Islet of Langerhans (tissue), 1 donor: ENCODE measurements around the gene TAGLN.
"Not testable (repeated sequence)": the region's sequence is repeated elsewhere in the genome, so short reads cannot be mapped to it uniquely, and the experiment has no call there.

Source experiments
- FAIRE-seq: peaks from one replicate; lab custom pipeline; 2011; peaks lifted over from hg19 to GRCh38; lab: Jason Lieb, UNC

The TAGLN gene

DNA sequence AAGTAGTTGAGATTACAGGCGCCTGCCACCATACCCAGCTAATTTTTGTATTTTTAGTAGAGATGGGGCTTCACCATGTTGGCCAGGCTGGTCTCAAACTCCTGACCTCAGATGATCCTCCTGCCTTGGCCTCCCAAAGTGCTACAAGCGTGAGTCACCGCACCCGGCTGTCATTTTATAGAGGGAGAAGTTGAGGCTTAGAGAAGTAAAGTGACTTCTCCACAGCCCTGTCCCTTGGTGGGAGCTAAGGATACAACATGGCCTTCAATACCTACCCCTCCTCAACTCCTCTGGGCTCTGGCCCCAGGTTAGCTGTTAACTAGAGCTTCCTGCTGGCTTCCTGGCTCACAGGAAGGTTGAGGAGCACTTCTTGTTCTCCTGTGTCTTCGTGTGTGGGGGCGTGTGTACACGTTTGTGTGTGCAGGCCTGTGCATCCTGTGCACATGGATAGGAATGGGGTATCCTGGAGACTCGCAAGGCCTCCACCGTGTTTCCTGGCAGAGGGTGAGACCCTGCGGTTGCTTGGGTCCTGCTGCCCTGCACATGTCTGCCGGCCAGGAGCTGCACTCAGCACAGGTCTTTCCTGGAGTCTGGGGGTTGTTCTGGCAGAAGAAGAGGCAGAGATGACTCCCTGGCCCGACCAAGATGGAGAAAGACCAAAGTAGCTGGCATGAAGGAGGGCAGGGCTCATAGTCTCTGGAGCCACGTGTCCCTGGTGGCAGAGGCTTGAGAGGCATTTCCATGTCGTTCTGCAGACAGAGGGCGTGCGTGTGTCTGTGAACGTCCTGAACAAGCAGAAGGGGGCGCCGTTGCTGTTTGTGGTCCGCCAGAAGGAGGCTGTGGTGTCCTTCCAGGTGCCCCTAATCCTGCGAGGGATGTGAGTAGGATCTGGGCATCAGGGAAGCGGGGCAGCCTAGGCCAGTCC lies 18.2 kb upstream of the TAGLN start:
- FAIRE-seq = no peak

DNA sequence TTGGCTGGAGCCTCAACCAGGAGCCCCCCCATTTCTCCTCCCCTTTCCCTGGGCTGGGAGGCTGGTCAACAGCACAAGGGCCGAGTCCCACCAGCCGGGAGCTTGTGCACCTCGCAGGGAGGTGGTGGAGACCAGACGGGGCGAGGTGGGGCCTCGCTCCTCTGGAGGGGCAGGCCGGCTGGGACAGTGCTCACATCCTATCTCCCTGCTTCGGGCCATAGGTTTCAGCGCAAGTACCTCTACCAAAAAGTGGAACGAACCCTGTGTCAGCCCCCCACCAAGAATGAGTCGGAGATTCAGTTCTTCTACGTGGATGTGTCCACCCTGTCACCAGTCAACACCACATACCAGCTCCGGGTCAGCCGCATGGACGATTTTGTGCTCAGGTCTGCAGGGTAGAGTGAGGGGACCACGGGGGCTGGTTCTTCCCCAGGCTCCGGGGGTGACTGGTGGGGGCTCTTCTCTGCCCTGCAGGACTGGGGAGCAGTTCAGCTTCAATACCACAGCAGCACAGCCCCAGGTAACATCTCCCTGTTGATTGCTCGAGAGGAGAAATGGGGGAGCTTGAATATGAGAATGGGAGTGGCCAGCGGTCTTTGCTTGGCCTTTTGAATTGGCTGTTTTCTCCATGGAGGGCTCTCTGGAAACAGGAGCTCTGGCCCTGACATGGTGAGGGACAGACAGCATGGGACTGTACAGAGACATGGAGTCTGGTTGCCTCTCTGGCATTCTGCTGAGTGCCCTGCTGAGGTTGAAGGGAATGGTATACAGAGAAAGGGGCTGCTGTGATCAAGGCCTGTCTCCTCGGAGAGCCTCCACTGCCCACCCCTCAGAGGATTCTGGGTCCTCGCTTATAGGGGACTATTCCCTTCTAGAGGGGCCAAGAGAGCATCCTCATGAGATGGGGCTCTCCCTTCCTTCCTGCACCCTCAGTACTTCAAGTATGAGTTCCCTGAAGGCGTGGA lies 17.3 kb upstream of the TAGLN start:
- FAIRE-seq = no peak

DNA sequence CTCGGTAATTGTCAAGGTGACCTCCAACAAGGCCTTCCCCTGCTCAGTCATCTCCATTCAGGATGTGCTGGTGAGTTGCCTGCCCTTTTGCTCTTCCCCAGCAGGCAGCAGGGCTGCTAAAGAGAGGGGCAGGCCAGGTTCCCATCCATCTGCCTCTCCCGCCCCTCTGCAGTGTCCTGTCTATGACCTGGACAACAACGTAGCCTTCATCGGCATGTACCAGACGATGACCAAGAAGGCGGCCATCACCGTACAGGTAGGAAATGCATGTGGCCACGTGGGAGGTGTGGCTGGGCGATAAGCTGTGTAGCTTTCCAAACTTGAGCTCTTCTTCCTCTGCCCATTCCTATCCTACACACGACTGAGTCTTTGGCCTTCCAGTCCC lies 16.6 kb upstream of the TAGLN start:
- no peak for FAIRE-seq

DNA sequence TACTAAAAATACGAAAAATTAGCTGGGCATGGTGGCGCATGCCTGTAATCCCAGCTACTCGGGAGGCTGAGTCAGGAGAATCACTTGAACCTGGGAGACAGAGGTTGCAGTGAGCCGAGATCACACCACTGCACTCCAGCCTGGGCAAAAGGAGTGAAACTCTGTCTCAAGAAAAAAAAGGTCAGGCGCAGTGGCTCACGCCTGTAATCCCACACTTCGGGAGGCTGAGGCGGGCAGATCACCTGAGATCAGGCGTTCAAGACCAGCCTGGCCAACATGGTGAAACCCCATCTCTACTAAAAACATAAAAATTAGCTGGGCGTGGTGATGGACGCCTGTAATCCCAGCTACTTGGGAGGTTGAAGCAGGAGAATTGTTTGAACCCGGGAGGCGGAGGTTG lies 16.0 kb upstream of the TAGLN start:
- not testable (repeated sequence) for FAIRE-seq

DNA sequence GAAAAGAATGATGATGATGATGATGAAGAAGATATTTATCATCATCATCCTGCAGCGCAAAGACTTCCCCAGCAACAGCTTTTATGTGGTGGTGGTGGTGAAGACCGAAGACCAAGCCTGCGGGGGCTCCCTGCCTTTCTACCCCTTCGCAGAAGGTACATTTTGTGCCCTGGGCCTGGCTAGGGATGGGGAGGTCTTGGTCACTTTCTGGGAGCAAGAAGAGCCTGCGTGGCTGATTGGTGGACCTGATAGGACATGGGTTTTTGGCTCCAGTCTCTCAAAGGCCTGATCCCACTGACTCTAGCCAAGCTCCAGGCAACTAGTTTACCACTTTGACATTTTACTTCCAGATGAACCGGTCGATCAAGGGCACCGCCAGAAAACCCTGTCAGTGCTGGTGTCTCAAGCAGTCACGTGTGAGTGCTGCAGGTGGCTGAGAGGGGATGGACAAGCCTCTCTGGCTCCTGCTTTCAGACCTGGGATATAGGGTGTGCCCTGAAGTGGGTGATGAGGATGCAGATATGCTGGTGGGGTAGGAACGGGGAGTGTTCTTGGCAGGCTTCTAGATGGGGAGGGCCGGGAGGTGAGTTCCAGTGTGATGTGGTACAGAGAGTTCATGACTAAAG lies 15.3 kb upstream of the TAGLN start:
- FAIRE-seq = no peak

DNA sequence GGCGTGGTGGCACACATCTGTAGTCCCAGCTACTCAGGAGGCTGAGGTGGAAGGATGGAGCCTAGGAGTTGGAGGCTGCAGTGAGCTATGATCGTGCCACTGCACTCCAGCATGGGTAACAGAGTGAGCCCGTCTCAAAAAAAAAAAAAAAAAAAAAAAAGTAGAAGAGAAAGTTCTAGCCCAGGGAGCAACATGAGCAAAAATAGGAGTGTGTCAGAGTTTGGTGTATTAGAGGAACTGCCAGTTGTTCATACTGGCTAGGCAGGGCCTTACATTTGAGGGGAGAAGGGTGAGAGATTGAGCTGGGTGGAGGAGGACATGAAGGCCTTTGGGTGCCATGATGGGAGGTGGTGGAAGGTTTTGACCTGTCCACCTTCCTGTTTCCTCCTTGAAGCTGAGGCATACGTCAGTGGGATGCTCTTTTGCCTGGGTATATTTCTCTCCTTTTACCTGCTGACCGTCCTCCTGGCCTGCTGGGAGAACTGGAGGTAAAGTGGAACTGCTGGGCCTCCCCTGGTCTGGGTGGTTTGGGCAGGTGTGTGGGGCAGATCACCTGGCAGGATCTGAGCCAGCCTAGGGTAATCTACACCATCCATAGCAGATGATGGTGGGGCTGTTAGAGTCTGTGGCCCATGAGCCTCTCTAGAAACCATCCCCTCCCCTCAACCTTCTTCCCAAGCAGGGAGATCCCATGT lies 13.3 kb upstream of the TAGLN start:
- FAIRE-seq = no peak

DNA sequence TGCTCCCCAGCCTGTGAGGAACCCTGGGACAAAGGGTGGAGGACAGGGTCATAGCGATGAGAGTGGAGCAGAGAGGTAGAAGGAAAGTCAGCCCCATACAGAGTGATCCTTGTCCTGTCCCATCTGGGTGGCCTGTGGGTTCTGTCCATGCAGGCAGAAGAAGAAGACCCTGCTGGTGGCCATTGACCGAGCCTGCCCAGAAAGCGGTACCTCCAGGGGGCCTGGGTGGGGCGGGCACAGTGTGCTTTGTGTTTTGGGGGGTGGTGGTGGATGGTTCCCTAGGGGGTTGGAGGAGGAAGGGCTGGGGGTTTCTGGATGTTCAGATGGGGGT lies 12.8 kb upstream of the TAGLN start:
- FAIRE-seq = no peak

DNA sequence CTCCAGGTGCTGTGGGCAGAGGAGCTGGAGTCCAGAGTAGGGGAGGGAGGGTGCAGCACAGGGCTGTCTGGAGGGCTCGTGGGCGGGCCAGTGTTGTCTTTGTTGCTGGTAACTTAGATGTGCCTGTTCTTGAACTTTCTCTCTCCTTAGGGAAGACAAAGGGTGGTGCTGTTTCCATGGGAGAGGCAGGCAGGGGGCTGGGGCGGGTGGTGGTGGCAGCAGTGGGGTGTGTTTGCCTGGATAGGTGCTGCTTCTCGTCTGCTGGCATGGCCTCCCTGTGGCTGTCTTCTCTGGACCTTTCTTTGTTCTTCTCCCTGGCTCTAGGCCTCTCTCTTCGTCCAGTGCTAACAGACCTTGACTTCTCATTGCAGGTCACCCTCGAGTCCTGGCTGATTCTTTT lies 12.2 kb upstream of the TAGLN start:
- no peak for FAIRE-seq

DNA sequence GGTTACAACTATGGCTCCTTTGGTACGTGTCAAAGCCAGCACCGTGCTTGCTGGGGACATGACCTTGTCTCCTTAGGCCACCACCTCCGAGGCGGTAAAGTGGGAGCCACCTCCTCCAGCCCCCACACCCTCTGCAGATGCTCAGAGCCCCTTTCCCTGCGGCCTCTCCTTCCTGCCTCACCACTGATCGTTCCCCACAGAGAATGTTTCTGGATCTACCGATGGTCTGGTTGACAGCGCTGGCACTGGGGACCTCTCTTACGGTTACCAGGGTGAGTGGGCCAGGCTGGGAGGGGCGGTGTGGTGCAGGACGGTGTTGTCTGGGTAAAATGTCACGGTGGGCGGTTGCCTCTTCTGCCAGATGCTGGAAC lies 11.8 kb upstream of the TAGLN start:
- FAIRE-seq = no peak

DNA sequence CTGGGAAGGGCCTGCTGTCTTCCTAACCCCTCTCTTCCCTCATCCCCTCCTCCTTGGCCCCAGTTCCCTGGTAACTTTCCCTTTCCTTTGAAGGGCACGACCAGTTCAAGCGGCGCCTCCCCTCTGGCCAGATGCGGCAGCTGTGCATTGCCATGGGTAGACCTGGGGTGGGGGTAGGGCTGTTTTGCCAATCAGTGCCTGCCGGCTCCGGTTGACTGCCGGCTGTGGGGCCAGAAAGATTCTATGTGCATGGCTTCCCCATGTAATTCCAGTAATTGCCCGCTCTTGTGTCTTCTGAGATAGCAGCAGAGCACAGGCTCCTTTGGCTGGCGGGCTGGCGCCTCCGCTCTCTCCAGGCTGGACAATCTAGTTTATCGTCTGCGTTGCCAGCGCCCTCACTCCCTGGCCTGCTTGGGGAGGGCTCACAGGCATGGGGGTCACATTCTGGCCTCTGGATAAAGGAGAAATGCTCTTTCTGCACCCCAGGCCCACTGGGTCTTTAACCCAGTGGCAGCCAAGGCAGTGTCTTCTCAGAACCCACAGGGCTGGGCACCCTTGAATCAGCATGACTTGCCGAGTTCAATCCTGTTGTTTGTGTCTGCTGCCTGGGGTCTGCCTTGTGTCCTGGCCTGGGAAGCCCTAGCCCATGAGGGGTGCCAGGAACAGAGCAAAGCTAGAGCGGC lies 11.2 kb upstream of the TAGLN start:
- FAIRE-seq = no peak

DNA sequence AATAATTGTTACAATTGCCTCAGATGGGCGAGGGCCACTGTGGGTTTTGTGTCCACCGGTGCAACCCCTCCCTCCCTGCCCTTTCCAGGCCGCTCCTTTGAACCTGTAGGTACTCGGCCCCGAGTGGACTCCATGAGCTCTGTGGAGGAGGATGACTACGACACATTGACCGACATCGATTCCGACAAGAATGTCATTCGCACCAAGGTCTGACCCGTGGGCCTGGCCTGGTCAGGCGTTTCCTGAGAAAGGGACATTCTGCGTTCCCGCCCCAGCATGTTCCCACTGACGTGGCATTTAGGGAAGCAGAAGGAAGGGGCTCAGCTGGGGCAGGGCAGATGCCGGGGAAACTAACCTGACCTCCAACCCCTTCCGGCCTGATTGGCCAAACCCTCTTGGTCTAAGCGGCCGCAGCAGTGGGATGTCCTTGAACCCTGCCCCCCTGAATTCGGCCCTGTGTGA lies 10.5 kb upstream of the TAGLN start:
- no peak for FAIRE-seq

DNA sequence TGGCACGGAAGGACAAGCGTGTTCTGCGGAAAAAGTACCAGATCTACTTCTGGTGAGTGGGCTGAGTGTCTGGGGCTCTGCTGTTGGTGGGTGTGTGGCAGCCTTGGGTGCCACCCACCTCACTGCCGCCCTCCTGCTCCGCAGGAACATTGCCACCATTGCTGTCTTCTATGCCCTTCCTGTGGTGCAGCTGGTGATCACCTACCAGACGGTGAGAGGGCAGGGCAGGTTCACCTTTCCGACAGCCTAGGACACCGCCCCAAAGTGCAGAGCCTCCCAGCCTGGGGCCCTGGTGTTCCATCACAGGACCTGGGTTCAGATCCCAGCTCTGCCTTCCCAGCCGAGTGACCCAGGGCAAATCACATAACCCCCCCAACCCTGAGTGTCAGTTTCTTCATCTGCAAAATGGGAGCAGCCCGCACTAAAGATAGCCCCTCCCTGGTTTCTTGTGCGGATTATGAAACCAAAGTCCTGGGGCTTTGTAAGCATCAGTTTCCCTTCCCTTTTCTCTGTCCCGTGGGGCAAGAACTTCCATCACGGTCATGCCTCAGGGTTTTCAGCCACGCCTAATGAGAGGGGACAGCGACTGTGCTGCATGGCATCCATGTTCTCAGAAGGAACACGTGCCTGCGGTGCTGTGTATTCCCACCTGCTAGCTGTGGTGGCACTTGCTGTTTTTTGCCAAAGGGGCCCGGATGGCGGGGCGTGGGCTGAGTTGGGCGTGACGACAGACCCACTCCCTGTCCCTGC lies 9.8 kb upstream of the TAGLN start:
- no peak for FAIRE-seq

DNA sequence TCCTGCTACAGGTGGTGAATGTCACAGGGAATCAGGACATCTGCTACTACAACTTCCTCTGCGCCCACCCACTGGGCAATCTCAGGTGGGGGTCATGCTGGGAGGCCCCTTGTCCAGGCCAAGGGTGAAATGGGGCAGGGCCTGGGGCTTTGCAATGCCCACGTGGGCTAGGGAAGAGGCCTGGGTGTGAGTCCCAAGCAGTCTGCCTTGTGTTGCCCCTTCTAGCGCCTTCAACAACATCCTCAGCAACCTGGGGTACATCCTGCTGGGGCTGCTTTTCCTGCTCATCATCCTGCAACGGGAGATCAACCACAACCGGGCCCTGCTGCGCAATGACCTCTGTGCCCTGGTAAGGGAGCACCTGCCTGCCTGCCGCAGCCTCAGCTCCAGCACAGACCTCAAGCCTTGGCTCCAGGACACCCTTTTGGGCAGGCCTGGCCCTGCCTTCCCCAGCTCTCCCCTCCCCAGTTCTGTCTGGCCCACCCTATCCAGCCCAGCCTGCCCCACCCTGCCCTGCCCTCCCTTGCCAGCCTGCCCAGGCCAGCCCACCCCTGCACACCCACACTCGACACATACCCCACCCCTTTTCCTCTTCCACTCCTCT lies 9.1 kb upstream of the TAGLN start:
- FAIRE-seq = no peak

DNA sequence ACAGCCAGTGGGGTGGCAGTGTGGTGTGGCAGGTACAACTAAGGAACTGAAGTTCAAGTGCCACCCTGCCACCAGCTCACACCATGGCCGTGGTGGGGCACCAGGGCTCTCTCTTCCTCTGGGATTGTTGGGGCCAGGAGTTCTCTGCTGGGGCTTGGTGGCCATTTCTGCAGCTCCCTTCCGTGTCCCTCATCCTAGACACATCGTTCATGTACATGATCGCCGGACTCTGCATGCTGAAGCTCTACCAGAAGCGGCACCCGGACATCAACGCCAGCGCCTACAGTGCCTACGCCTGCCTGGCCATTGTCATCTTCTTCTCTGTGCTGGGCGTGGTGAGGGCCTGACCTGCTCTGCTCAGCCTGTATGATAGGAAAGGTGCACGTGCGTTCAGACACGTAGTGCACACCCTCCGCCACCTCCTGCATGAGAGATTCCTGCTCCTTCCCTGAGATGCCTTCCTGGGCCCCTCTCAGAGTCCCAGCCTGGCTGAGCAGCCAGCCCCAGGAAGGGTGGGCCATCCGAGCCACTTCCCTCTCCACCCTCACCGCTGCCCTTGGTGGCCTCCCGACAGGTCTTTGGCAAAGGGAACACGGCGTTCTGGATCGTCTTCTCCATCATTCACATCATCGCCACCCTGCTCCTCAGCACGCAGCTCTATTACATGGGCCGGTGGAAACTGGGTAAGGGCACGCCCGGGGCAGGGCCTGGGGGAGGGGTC lies 7.3 kb upstream of the TAGLN start:
- no peak for FAIRE-seq

DNA sequence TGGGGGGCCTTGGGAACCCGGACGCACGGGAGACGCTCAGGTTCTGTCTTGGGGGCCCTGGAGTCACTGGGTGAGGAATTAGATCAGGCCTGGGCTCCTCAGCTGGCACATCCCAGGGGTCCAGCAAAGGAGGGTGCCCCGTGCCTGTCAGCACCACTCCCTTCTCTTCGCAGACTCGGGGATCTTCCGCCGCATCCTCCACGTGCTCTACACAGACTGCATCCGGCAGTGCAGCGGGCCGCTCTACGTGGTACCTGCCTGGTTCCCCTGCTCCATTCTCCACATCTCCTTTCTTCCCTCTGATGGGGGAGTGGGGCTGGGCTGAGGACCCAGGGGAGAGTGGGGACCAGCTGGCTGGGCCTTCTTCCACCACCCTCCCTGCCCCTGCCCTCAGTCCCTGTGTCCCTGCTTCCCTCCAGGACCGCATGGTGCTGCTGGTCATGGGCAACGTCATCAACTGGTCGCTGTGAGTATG lies 6.7 kb upstream of the TAGLN start:
- no peak for FAIRE-seq

DNA sequence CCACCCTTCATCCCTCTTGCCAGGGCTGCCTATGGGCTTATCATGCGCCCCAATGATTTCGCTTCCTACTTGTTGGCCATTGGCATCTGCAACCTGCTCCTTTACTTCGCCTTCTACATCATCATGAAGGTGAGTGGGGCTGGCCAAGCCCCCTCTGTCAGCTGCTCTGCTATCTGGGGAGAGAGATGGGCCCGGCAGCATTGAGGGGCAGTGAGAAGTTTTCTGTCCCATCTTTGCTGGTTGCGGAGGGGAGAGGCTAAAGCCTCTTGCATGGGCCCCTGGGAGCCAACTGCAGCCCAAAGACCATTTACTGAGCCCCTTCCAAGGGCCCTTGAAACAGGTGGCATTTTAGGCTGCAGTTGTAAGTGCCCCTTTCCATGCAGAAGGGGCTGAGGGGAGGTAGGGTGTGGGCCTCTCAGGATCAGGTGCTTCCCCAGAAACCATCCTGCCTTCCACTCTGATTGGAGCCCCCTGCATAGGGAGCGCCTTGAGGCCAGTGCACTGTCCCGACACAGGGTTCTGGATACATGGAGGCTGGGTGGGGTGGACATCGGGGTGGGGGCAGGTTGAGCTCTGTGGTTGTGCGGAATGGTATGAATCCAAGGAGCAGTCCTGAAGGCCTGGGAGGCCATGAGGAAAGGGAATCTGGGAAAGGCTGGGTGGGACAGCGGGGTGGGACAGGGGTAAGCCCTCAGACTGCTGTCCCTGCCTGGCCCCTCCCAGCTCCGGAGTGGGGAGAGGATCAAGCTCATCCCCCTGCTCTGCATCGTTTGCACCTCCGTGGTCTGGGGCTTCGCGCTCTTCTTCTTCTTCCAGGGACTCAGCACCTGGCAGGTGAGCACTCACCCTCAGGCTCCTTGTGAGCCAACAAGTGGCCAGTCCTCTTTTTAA lies 5.8 kb upstream of the TAGLN start:
- FAIRE-seq = no peak

DNA sequence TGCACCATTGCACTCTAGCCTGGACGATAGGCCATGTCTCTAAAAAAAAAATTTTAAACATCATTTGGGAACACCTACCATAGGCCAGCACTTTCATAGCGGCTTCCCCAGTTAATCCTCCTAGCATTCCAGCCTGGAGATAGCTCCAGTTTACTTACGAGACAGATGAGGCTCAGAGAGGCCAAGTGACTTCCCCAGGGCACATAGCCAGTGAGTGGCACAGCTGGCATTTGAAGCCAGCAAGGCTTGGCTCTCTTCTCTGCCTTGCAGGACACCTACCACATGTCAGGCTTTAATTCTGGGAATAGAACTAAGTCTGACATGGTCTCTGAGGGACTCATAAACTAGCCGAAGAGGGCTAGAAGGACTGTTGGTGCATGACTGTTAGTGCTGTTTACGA lies 4.9 kb upstream of the TAGLN start:
- no peak for FAIRE-seq

DNA sequence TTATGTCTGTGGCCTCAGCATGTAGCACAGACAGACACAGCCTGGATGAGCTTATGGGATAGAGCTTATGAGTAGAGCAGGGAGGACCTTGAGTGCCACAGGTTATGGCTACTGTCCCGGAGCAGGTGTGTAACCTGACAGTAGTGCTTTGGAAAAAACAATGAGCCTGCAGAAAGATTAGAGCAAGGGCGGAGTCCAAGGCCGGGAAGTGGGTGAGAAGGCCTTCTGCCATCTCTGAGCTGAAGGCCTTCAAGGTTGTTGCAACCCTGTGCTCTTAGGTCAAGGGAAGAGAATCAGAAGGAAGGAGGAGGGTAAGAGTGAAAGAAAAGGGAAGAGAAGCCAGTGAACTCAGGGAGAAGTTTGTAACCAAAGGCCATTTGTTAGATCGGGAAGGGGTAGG lies 3.9 kb upstream of the TAGLN start:
- FAIRE-seq = no peak

DNA sequence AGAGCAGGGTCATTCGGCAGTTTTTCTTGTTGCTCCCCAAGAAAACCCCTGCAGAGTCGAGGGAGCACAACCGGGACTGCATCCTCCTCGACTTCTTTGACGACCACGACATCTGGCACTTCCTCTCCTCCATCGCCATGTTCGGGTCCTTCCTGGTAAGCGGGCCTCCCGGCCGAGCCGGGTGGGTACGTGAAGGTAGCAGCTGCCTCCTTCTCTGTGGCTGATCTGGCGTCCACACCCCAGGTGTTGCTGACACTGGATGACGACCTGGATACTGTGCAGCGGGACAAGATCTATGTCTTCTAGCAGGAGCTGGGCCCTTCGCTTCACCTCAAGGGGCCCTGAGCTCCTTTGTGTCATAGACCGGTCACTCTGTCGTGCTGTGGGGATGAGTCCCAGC lies 3.4 kb upstream of the TAGLN start:
- FAIRE-seq = no peak
